Measurements from ENCODE around the gene GYPA. TPM values are rescaled to one million over a fixed set of nuclear protein-coding genes. Genes with fewer than 3 reads are reported as not detected.
"Not testable (repeated sequence)": the region's sequence is repeated elsewhere in the genome, so short reads cannot be mapped to it uniquely, and the experiment has no call there.

The GYPA gene
- not detected for polyA plus RNA-seq

- not testable (repeated sequence) for H3K27ac ChIP-seq (ENCODE audit: low read depth in 2 of 2, low read length in 1 of 2); H3K4me3 ChIP-seq (ENCODE audit: low read depth in 1 of 2, low read length in 2 of 2)
Observed at GRCh38 chr4:144140594-144141295, at the start of gene GYPA. Gene GYPA (minus strand): TSS chr4:144140718. CDS start chr4:144140635, 83 bp downstream.

GRCh38 chr4:144190009-144190408 is 49.5 kb upstream of the GYPA start:
- no peak overlapping the region for H3K27ac ChIP-seq (ENCODE audit: low read depth in 2 of 2, low read length in 1 of 2)
- H3K9me3 ChIP-seq (ENCODE audit: control insufficient read depth in 2 of 2, insufficient read depth in 1 of 2, low read depth in 1 of 2, low read length in 1 of 2) = no peaks in the 10 kb centered on the region
- no peaks in the 10 kb centered on the region for H3K4me1 ChIP-seq (ENCODE audit: control insufficient read depth in 2 of 2, insufficient read depth in 2 of 2, low read length in 1 of 2)
- H3K4me3 ChIP-seq (ENCODE audit: low read depth in 1 of 2, low read length in 2 of 2) = no peak overlapping the region
- no peaks in the 10 kb centered on the region for H3K36me3 ChIP-seq (ENCODE audit: control insufficient read depth in 2 of 2, insufficient read depth in 2 of 2, low read length in 1 of 2)
- WGBS, 2 donors = 26 to 38% methylated on average over 2 of the region's 2 CpGs
- H3K27me3 ChIP-seq (ENCODE audit: control insufficient read depth in 1 of 2, insufficient read depth in 2 of 2, low read length in 2 of 2) = no peaks in the 10 kb centered on the region

More at GRCh38 chr4:144140594-144141295, at the start of gene GYPA:
- 82 to 87% methylated on average over 4 of the region's 4 CpGs for WGBS, 2 donors
- H3K36me3 ChIP-seq (ENCODE audit: control insufficient read depth in 2 of 2, insufficient read depth in 2 of 2, low read length in 1 of 2); H3K9me3 ChIP-seq (ENCODE audit: control insufficient read depth in 2 of 2, insufficient read depth in 1 of 2, low read depth in 1 of 2, low read length in 1 of 2); H3K4me1 ChIP-seq (ENCODE audit: control insufficient read depth in 2 of 2, insufficient read depth in 2 of 2, low read length in 1 of 2); H3K27me3 ChIP-seq (ENCODE audit: control insufficient read depth in 1 of 2, insufficient read depth in 2 of 2, low read length in 2 of 2): not testable (repeated sequence)

- no peaks in the 10 kb centered on the region for H3K9me3 ChIP-seq (ENCODE audit: control insufficient read depth in 2 of 2, insufficient read depth in 1 of 2, low read depth in 1 of 2, low read length in 1 of 2)
- H3K36me3 ChIP-seq (ENCODE audit: control insufficient read depth in 2 of 2, insufficient read depth in 2 of 2, low read length in 1 of 2) = no peaks in the 10 kb centered on the region
- 32 to 38% methylated on average over 3 of the region's 3 CpGs for WGBS, 2 donors
- H3K4me1 ChIP-seq (ENCODE audit: control insufficient read depth in 2 of 2, insufficient read depth in 2 of 2, low read length in 1 of 2) = no peaks in the 10 kb centered on the region
- no peak overlapping the region for H3K27ac ChIP-seq (ENCODE audit: low read depth in 2 of 2, low read length in 1 of 2)
- no peak overlapping the region for H3K4me3 ChIP-seq (ENCODE audit: low read depth in 1 of 2, low read length in 2 of 2)
- no peaks in the 10 kb centered on the region for H3K27me3 ChIP-seq (ENCODE audit: control insufficient read depth in 1 of 2, insufficient read depth in 2 of 2, low read length in 2 of 2)
Observed at GRCh38 chr4:144189121-144189520, 48.6 kb upstream of the GYPA start.

- H3K27me3 ChIP-seq (ENCODE audit: control insufficient read depth in 1 of 2, insufficient read depth in 2 of 2, low read length in 2 of 2) = no peaks in the 10 kb centered on the region
- H3K36me3 ChIP-seq (ENCODE audit: control insufficient read depth in 2 of 2, insufficient read depth in 2 of 2, low read length in 1 of 2) = no peaks in the 10 kb centered on the region
- H3K4me1 ChIP-seq (ENCODE audit: control insufficient read depth in 2 of 2, insufficient read depth in 2 of 2, low read length in 1 of 2) = no peaks in the 10 kb centered on the region
- H3K4me3 ChIP-seq (ENCODE audit: low read depth in 1 of 2, low read length in 2 of 2) = no peak overlapping the region
- H3K9me3 ChIP-seq (ENCODE audit: control insufficient read depth in 2 of 2, insufficient read depth in 1 of 2, low read depth in 1 of 2, low read length in 1 of 2) = no peaks in the 10 kb centered on the region
- no peak overlapping the region for H3K27ac ChIP-seq (ENCODE audit: low read depth in 2 of 2, low read length in 1 of 2)
Observed at GRCh38 chr4:144185086-144185485, 44.6 kb upstream of the GYPA start.

GRCh38 chr4:144183165-144183564 is 42.6 kb upstream of the GYPA start:
- Histone ChIP-seq H3K4me3 (ENCODE audit: low read depth in 1 of 2, low read length in 2 of 2) (no peak overlapping the region), H3K27me3 (ENCODE audit: control insufficient read depth in 1 of 2, insufficient read depth in 2 of 2, low read length in 2 of 2) (no peaks in the 10 kb centered on the region), H3K27ac (ENCODE audit: low read depth in 2 of 2, low read length in 1 of 2) (no peak overlapping the region), H3K9me3 (ENCODE audit: control insufficient read depth in 2 of 2, insufficient read depth in 1 of 2, low read depth in 1 of 2, low read length in 1 of 2) (no peaks in the 10 kb centered on the region), H3K4me1 (ENCODE audit: control insufficient read depth in 2 of 2, insufficient read depth in 2 of 2, low read length in 1 of 2) (no peaks in the 10 kb centered on the region), H3K36me3 (ENCODE audit: control insufficient read depth in 2 of 2, insufficient read depth in 2 of 2, low read length in 1 of 2) (no peaks in the 10 kb centered on the region)
- WGBS, 2 donors = 59 to 69% methylated on average over 2 of the region's 2 CpGs

- Histone ChIP-seq H3K27me3 (ENCODE audit: control insufficient read depth in 1 of 2, insufficient read depth in 2 of 2, low read length in 2 of 2) (no peaks in the 10 kb centered on the region), H3K4me1 (ENCODE audit: control insufficient read depth in 2 of 2, insufficient read depth in 2 of 2, low read length in 1 of 2) (no peaks in the 10 kb centered on the region), H3K27ac (ENCODE audit: low read depth in 2 of 2, low read length in 1 of 2) (no peak overlapping the region), H3K36me3 (ENCODE audit: control insufficient read depth in 2 of 2, insufficient read depth in 2 of 2, low read length in 1 of 2) (no peaks in the 10 kb centered on the region), H3K9me3 (ENCODE audit: control insufficient read depth in 2 of 2, insufficient read depth in 1 of 2, low read depth in 1 of 2, low read length in 1 of 2) (no peaks in the 10 kb centered on the region), H3K4me3 (ENCODE audit: low read depth in 1 of 2, low read length in 2 of 2) (no peak overlapping the region)
- WGBS, 2 donors = 70 to 73% methylated on average over 8 of the region's 8 CpGs
Observed at GRCh38 chr4:144181391-144181790, 40.9 kb upstream of the GYPA start.

GRCh38 chr4:144179152-144179739 is 38.7 kb upstream of the GYPA start:
- no peak overlapping the region for H3K27ac ChIP-seq (ENCODE audit: low read depth in 2 of 2, low read length in 1 of 2)
- no peaks in the 10 kb centered on the region for H3K27me3 ChIP-seq (ENCODE audit: control insufficient read depth in 1 of 2, insufficient read depth in 2 of 2, low read length in 2 of 2)
- no peak overlapping the region for H3K4me3 ChIP-seq (ENCODE audit: low read depth in 1 of 2, low read length in 2 of 2)
- H3K9me3 ChIP-seq (ENCODE audit: control insufficient read depth in 2 of 2, insufficient read depth in 1 of 2, low read depth in 1 of 2, low read length in 1 of 2) = no peaks in the 10 kb centered on the region
- H3K36me3 ChIP-seq (ENCODE audit: control insufficient read depth in 2 of 2, insufficient read depth in 2 of 2, low read length in 1 of 2) = no peaks in the 10 kb centered on the region
- WGBS, 2 donors = 84 to 89% methylated on average over 1 of the region's 1 CpG
- H3K4me1 ChIP-seq (ENCODE audit: control insufficient read depth in 2 of 2, insufficient read depth in 2 of 2, low read length in 1 of 2) = no peaks in the 10 kb centered on the region

- no peak overlapping the region for H3K4me3 ChIP-seq (ENCODE audit: low read depth in 1 of 2, low read length in 2 of 2)
- no peaks in the 10 kb centered on the region for H3K36me3 ChIP-seq (ENCODE audit: control insufficient read depth in 2 of 2, insufficient read depth in 2 of 2, low read length in 1 of 2)
- H3K9me3 ChIP-seq (ENCODE audit: control insufficient read depth in 2 of 2, insufficient read depth in 1 of 2, low read depth in 1 of 2, low read length in 1 of 2) = no peaks in the 10 kb centered on the region
- no peak overlapping the region for H3K27ac ChIP-seq (ENCODE audit: low read depth in 2 of 2, low read length in 1 of 2)
- H3K4me1 ChIP-seq (ENCODE audit: control insufficient read depth in 2 of 2, insufficient read depth in 2 of 2, low read length in 1 of 2) = no peaks in the 10 kb centered on the region
- WGBS, 2 donors = 43 to 53% methylated on average over 2 of the region's 2 CpGs
- H3K27me3 ChIP-seq (ENCODE audit: control insufficient read depth in 1 of 2, insufficient read depth in 2 of 2, low read length in 2 of 2) = no peaks in the 10 kb centered on the region
Observed at GRCh38 chr4:144178414-144178813, 37.9 kb upstream of the GYPA start.

- no peaks in the 10 kb centered on the region for H3K36me3 ChIP-seq (ENCODE audit: control insufficient read depth in 2 of 2, insufficient read depth in 2 of 2, low read length in 1 of 2)
- H3K4me1 ChIP-seq (ENCODE audit: control insufficient read depth in 2 of 2, insufficient read depth in 2 of 2, low read length in 1 of 2) = no peaks in the 10 kb centered on the region
- no peak overlapping the region for H3K4me3 ChIP-seq (ENCODE audit: low read depth in 1 of 2, low read length in 2 of 2)
- H3K27me3 ChIP-seq (ENCODE audit: control insufficient read depth in 1 of 2, insufficient read depth in 2 of 2, low read length in 2 of 2) = no peaks in the 10 kb centered on the region
- WGBS, 2 donors = 70 to 74% methylated on average over 1 of the region's 1 CpG
- H3K27ac ChIP-seq (ENCODE audit: low read depth in 2 of 2, low read length in 1 of 2) = no peak overlapping the region
- H3K9me3 ChIP-seq (ENCODE audit: control insufficient read depth in 2 of 2, insufficient read depth in 1 of 2, low read depth in 1 of 2, low read length in 1 of 2) = no peaks in the 10 kb centered on the region
Observed at GRCh38 chr4:144176476-144176875, 36.0 kb upstream of the GYPA start.

Data from esophagus (tissue), 2 donors.